RKO (cell line): ENCODE measurements around the gene POLR2E.

Experiments
- DNase-seq: peaks from one replicate; pipeline ENCODE4 v3.0.0-alpha.2; 2016; ENCODE audit warnings: low spot score

POLR2E gene

DNA sequence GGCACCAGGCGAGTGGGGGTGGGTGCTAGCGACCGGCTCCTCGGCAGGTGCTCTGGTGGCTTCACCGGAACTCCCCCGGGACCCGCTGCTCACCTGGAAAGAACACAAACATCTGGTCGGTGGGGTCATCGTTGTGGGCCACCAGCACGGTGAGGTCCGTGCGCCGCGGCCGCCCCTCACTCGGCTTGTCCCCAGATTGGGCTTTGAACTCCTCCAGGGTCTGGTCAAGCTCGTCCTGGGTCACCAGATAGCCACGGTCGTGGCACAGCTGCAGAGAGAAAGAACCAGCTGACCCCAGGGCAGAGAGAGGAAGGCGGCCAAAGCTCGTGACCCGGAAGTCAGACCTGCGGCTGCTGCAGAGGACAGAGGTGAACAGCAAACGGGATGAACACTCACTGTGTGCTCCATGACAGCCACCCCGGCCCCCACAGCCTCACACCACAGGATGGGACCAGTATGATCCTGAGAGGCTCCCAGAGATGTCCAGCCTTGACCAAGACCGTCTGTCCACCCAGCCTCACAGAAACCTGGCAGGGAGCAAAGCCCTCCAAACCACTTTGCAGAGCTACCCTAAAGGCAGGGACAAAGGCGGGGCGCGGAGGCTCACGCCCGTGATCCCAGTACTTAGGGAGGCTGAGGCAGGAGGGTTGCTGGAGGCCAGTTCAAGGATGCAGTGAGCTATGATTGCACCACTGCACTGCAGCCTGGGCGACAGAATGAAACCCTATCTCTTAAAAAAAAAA is 1.2 kb downstream of the POLR2E start:
- DNase-seq: peak; percentile 32

DNA sequence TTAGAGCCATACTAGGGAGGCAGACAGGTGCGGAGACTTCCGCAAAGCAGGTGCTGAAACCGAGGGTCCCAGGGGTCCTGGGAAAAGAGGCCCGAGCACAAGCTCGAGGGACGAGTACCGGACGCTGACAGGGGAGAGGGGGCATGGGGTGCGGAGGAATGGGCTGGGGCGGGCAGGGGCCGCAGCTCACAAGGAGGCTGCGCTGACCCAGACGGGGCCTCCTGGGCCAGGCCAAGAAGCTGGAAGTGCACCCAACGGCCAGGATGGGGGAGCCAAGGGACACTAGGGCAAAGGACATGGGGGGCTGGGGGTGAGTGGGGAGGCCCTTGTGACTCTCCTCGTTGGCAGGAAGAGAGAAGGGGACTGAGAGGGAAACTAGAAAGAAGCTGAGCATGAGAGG is 1.8 kb downstream of the POLR2E start:
- DNase-seq: no peak

DNA sequence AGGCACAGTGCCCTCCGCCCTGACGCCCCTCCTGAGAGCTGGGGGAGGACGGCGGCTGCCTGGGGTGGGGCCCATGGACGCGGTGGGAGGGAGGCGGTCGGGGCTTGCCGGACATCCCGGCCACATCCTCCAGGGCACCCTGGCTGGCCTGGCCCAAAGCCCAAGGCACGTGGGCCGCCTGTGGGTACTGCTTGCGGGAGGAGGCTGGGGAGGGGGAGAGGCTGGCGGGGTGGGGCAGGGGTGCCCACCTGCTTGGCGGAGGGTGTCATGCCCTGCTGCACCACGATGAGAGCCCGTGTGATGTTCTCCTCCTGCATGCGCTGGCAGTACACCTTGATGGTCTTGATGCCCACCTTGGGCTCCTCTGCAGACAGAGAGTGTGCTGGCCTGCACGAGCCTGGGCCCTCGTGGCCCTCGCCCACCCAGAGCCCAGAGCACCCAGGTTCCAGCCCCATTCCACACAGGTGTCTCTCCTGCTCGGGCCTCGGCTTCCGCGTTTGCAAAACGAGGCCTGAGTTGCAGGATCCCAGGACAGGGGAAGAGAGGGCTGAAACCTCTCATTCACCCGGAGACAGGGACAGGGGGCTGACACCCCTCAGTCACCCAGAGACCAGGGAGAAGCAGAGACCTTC is 3.5 kb downstream of the POLR2E start:
- DNase-seq: no peak

DNA sequence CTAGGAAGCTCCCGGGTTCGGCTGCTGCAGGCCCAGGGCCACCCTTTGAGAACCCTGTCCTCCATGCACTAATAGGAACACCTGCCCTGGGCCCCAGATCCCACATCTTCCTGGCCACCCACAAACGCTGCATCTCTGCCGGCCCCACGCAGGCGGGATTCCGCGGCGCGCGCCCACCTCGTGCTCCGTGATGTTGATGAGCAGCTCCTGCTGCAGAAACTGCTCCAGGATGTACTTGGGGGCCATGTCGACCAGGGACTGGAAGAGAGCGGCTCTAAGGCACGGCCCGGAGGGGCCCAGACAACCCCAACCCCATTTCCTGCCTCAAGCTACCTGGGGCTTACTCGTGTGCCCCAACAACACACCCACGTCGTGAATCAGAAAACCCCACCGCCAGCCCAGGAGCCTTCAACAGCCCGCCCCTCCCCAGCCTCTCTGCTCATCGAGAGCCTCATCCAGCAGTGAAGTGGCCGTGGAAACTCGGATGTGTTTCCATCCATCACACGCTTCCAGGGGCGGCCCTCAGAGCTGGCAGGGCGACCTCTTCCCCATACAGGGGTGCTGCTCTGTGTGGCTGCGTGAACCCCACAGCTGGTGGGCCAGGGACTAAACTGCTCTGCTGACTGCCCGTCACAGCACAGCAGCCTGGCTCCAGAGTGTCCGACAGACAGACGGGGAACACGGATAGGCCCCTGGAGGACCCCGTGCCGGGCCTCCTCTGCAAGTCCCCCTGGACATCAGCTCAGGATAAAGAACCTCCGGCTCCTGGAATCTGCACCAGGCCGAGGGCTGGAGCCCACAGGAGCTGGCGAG is 4.2 kb downstream of the POLR2E start:
- DNase-seq: no peak

DNA sequence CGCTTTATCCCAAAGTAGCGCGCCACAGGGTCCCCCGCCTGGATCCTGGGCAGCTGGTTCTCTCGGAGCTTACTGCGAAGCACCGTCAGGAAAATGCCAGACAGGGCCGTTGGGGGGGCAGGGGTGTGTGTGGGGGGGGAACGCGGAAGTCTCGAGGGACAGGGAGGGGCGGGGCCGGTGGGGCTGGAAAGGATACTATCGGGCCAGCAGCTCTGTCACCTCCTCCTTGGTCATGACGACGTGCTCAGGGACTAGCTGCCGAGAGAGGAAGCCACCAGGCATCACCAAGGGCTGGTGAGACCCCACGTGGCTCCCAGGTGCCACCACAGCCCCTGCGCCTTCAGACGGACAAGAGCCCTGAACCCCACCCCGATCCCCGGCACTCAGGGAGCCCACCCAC is 5.3 kb downstream of the POLR2E start:
- DNase-seq: no peak

DNA sequence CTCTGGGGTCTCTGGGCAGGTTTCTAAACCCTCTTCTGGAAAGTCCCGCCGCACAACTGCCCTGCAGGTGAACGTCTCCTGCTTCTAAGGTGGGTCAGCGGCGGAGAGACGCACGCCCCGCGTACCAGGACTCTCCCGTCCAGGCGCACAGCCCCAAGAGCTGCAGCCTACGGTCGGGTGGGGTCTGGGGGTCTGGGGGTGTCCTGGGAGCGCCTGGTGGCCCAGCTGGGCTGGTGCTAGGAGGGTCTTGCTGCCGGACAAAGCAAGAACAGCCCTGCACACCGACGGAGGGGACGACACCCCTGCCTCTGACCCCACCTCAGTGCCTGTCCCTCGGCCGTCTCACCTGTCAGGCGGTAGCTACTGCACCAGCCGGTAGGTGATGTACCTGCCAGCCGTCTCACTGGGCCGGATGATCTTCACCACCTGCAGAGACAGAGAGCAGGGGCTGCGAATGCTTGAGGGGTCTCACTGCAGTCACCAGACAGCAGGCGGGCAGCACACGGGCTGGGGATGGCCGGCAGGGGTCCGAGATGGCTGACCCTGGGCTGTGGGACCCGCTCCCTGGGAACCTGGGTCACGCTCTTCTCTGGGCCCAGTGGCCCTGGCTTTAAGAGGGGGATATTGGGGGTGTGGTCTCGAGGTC is 5.9 kb downstream of the POLR2E start:
- no peak for DNase-seq

DNA sequence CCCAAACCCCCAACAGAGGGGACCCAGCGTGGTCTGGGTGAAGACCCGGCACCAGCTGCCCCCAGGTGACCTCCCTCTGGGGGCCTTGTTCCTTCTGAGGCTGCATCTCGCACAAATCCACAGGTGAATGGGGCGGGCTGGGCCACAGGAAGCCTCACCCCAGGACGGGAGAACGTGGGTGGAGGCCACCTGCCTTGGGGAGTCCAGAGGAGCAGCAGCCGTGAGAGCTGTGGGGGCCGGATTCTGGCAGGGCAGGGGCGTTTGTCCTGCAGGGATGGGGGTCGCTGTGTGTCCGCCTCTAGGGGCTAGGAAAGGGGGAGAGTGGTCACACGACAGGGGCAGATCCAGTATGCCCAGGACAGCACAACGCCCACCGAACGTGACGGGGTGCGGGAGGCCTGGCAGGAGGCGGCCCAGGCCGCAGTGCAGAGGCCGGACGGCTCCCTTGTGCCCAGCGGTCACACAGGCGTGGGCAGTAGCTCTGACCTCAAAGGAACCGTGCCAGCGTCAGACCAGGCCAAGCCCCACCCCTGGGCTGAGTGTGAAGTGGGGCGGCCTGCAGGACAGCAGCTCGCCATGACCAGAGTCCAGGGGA is 6.7 kb downstream of the POLR2E start:
- no peak for DNase-seq

DNA sequence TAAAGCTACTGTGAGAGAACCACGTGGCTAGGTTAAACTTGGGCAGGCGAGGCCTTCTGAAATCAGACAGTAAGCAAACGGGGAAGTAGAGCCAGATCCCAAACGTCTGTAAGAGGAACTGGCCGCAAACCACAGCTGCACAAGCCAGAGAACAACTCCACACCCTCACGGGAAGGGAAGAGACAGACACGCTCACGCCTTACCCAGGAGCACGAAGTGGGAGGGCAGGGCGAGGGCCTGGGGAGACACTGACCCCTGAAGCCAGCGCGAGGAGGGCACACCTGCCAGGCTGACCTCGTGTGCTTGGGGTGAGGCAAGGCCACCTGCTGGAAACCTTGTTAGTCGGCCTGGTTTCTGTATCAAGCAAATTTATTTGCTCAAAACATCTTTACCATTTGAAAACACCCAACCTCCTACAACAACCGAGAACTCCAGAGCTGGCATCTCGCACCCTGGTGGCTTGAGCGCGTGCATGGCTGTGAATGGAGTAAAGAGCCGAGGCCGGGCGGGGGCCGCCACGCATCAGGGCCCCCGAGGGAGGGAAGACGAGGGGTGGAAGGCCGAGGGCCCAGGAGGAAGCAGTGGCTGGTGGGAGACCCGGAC is 7.3 kb downstream of the POLR2E start:
- no peak for DNase-seq

DNA sequence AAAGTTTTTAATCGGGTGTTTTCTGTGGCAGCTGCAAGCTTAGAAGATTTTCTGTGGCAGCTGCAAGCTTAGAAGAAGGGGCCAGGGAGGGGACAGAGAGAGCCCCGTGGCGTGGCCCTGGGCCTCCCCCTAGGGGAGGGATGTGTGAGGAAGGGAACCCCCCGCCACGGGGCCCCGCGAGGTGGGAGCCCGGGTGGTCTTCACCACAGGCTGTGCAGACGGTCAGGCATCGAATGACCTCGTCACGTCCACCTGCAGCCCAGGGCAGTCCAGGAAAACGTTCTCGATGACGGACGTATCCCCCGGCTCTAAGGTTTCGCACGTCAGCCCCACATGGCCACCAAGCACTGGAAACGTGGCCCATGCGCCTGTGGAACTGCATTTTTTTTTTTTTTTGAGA is 8.6 kb downstream of the POLR2E start:
- no peak for DNase-seq

DNA sequence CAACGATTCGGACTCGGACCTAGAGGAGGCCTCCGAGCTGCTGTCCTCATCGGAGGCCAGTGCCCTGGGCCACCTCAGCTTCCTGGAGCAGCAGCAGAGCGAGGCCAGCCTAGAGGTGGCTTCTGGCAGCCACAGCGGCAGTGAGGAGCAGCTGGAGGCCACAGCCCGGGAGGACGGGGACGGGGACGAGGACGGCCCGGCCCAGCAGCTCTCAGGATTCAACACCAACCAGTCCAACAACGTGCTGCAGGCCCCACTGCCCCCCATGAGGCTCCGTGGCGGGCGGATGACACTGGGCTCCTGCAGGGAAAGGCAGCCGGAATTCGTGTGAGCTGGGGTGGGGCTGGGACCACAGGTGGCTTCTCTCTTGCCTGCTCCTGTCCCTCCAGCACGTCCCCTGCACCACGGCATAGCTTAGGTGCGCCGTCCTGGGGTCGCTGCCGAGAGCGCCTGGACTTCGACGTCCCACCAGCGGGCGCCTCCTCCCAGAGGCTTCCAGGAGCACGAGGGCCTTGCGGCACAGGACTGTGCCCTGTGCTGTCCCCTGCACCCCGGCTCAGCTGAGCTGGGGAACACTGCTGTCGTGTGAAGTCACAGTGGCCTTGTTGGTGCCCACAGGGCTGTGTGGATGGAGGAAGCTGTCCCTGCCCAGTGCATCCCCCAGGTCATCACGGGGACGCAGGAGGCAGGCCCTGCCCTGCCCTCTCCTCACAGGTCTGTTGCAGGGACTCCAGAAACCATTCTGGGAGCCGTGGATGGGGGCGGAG is 9.3 kb downstream of the POLR2E start:
- DNase-seq: no peak

DNA sequence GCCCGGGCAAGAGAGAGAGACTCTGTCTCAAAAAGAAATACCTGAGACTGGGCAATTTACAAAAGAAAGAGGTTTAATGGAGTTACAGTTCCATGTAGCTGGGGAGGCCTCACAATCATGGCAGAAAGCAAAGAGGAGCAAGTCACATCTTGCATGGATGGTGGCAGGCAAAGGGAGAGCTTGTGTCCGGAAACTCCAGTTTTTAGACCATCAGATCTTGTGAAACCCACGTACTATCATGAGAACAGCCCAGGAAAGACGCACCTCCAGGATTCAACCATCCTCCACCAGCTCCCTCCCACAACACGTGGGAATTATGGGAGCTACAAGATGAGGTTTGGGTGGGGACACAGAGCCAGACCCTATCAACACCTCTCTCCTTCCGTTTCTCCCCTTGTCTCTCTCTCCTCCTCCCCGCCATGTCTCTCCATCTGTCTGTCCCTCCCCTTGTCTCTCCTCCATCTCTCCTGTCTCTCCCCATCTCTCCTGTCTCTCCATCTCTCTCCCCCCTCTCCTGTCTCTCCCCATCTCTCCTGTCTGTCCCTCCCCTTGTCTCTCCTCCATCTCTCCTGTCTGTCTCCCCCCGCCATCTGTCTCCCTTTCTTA is 10.0 kb downstream of the POLR2E start:
- DNase-seq: no peak

DNA sequence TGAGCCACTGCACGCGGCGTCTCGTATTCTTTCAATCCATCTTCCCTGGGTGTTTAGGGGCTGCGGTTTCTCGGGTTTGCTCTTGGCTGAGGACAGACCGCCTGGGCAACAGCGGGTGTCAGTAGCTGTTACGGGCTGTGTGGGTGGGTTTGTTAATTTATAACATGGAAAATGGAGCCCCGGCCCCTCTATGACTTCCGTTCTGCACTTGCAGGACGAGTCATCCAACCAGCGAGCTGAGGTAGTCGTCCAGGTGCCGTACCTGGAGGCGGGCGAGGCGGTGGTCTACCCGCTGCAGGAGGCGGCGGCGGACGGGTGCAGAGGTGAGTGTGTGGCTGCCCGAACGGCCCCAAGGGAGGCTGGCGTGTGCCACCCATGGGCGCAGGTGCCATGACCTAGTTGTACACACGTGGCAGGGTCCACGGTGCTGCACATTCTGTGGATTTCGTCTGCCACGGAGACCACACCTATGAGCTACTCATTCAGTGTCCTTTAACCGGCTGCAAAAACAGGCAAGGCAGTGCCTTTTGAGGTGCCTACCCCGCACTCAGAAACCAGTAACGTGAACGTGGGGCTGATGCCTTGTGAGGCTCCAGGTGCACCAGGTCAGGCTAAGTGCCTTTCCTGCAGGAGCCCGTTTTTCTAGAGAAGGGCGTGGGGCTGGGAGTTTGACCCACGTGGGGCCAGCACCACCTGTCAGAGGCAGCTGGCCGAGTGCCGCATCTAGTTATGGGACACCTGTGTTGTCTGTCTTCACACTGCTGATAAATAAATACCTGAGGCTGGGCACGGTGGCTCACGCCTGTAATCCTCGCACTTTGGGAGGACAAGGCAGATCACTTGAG is 10.9 kb downstream of the POLR2E start:
- no peak for DNase-seq

DNA sequence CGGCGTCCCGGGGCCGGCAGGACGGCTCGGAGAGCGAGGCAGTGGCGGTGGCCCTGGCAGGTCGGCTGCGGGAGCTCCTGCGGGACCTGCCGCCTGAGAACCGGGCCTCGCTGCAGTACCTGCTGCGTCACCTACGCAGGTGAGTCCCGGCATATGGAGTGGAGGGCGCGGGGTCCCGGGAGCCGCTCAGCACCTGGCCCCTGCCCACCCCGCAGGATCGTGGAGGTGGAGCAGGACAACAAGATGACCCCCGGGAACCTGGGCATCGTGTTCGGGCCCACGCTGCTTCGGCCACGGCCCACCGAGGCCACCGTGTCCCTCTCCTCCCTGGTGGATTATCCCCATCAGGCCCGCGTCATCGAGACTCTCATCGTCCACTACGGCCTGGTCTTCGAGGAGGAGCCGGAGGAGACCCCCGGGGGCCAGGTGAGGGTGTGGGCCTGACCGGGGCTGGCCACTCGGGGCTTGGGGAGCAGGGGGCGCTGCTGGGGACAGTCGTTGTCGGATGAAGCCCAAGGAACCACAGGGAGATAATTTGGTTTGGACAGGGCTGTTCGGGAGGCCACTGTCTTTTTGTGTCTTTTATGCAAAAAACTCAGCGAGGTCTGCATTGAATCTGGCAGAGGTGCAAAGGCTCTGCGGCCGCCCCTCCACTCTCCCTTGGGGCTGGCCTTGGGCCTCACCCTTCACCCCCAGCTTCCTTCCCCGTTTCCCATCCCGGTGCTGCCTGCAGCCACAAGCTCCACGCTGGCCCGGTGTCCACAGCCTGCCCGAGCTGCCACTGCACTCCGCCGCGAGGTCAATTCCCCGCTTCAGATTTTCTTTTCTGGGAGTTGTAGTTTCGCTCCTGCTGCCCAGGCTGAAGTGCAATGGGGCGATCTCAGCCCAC is 12.0 kb downstream of the POLR2E start:
- no peak for DNase-seq

DNA sequence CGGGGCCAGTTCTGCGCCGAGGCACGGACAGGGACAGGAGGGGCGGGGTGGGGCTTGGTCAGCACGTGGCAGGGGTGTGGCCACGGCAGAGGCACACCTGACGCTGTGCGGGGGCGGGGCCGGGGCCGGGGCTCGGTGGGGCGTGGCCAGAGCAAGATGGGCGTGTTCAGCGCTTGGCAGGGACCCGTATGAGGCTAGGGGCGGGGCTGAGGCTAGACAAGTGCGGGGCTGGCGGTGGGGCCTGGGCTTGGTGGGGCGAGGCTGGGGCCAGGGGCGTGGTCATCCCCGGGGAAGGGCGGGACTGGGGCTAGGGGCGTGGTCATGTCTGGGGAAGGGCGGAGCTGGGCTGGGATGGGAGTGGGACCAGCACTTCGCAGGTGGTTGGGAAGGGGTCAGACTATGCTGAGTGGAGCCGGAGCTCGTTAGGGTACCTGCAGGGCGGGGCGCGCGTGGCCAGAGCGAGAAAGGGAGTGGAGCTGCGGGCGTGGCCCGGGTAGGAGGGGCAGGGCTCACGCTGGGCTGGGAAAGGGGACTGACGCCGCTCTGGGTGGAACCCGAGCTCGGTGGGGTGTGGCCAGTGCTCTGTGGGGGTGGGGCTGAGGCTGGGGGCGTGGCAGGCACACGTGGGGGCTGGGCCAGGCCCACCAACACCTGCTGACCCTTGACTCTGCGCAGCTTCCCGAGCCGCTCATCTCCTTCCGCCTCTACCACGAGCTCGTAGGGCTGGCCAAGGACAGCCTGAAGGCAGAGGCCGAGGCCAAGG is 12.8 kb downstream of the POLR2E start:
- no peak for DNase-seq

DNA sequence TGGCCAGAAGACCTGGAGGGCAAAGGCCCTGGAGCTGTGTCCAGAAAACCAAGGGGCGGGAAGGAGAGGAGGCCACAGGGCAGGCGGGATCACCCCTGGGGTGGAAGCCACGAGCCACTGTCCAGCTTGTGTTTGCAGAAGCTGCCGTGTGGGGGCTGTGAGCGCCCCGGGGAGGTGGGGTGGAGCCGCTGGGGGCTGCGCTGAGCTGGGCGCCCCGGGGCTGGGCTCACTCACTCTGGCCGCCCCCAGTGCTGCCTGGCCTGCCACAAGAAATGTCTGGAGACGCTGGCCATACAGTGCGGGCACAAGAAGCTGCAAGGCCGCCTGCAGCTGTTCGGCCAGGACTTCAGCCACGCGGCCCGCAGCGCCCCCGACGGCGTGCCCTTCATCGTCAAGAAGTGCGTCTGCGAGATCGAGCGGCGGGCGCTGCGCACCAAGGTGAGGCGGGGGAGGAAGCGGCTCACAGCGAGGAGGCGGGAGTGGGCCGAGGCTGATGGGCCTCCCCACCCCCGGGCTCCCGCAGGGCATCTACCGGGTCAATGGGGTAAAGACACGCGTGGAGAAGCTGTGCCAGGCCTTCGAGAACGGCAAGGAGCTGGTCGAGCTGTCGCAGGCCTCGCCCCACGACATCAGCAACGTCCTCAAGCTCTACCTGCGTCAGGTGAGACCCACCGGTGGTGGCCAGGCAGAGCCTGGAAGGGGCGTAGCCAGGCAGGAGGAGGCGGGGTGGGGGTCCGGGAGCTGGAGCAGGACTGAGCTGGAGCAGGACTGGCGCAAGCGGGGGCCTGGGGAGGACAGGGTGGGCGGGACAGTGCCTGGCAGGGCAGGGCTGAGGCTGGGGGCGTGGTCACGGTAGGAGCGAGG is 13.6 kb downstream of the POLR2E start:
- DNase-seq: no peak

DNA sequence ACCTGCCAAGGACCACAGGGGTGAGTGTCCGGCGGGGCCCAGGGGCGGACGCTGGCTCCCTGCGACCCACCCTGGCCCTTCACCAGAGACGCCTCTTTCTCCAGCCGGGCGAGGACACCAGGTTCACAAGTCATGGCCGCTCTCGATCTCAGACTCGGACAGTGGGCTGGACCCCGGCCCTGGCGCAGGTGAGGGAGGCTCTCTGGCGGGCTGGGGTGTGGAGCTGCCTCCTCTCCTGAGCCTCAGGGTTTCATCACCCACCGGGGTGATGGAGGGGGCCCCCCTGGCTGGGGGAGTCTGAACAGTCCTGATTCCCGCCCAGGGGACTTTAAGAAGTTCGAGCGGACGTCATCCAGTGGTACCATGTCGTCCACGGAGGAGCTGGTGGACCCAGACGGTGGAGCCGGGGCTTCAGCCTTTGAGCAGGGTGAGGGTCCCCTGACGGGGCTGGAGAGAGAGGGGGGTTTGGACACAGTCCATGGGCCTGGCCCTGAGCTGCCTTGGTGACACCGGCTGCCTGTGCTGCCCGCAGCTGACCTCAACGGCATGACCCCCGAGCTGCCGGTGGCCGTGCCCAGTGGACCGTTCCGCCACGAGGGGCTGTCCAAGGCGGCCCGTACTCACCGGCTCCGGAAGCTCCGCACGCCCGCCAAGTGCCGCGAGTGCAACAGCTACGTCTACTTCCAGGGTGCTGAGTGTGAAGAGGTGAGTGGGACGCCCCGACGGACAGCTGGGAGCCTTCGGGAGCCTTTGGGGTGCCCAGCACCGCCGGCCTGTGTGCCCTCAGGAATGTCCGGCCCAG is 14.6 kb downstream of the POLR2E start:
- no peak for DNase-seq
